BLaER1 (cell line): ENCODE data around the gene TWIST1.

Source experiments
- H3K27ac ChIP-seq: shearing (Covaris generic); formaldehyde crosslinking; 2 replicates; pipeline ENCODE4 v1.8.1; 2022
- H3K27me3 ChIP-seq: shearing (Covaris generic); formaldehyde crosslinking; 2 replicates; pipeline ENCODE4 v1.8.1; 2022
- H3K36me3 ChIP-seq: shearing (Covaris generic); formaldehyde crosslinking; 2 replicates; pipeline ENCODE4 v1.8.1; 2022
- H3K4me1 ChIP-seq: shearing (Covaris generic); formaldehyde crosslinking; 2 replicates; pipeline ENCODE4 v1.8.1; 2022
- H3K4me2 ChIP-seq: shearing (Covaris generic); formaldehyde crosslinking; 2 replicates; pipeline ENCODE4 v1.8.1; 2022
- H3K4me3 ChIP-seq: shearing (Covaris generic); formaldehyde crosslinking; 2 replicates; pipeline ENCODE4 v1.8.1; 2022
- H3K9ac ChIP-seq: shearing (Covaris generic); formaldehyde crosslinking; 2 replicates; pipeline ENCODE4 v1.8.1; 2022
- H3K9me3 ChIP-seq: shearing (Covaris generic); formaldehyde crosslinking; 2 replicates; pipeline ENCODE4 v1.8.1; 2022
- H4K20me1 ChIP-seq: shearing (Covaris generic); formaldehyde crosslinking; 2 replicates; pipeline ENCODE4 v1.8.1; 2022
- Cebpa-rat ChIP-seq: shearing (Covaris generic); IDR thresholded peaks from 2 replicates; pipeline ENCODE4 v1.8.1; 2022

Gene TWIST1

GRCh38 chr7:19117091-19117869 lies at the start of gene TWIST1:
TWIST1 (minus strand) TSS chr7:19117636; CDS start chr7:19117321, 315 bp downstream.
- H3K27ac ChIP-seq: no peak within 1 kb of the TSS

DNA sequence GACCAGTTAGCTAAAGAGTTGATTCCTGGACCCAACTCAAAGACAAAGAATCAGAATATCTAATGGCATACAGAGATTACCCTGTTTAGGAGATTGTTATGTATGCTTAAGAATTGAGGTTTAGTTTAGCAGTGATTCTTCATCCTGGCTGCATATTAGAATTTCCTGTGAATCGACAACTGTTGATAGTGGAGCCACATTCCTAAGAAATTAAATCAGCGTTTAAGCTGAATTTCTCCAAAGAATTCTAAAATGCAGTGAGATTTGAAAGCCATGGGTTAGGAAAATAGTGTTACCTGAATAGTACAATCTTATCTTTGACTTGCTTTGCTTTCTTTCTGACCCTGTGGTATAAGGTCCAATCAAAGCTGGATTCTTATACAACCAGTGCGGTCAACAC lies 44.2 kb upstream of the TWIST1 start:
- Histone ChIP-seq H3K27me3 (no peaks in the 10 kb centered on the region), H3K27ac (no peak overlapping the region), H3K4me2 (no peak overlapping the region), H3K9me3 (no peaks in the 10 kb centered on the region), H3K4me3 (no peak overlapping the region), H4K20me1 (no peaks in the 10 kb centered on the region), H3K36me3 (no peaks in the 10 kb centered on the region), H3K9ac (no peak overlapping the region), H3K4me1 (no peaks in the 10 kb centered on the region)
- no peak for TF ChIP-seq Cebpa-rat

More at GRCh38 chr7:19117091-19117869, at the start of gene TWIST1:
- H3K9me3 ChIP-seq: peaks cover 13% of the 10 kb centered on the region
- H4K20me1 ChIP-seq: peaks cover 91% of the 10 kb centered on the region
- no peak within 1 kb of the TSS for H3K9ac ChIP-seq
- H3K27me3 ChIP-seq: peaks cover 97% of the 10 kb centered on the region
- no peak for TF ChIP-seq Cebpa-rat
- peak within 1 kb of the TSS; percentile 46 for H3K4me2 ChIP-seq
- peak within 1 kb of the TSS; percentile 41 for H3K4me3 ChIP-seq
- no peaks in the 10 kb centered on the region for H3K36me3 ChIP-seq
- peaks cover 11% of the 10 kb centered on the region; the same call in 1 of the 2 replicates for H3K4me1 ChIP-seq

GRCh38 chr7:19146699-19147098 lies 29.3 kb upstream of the TWIST1 start:
- Histone ChIP-seq H4K20me1 (no peaks in the 10 kb centered on the region), H3K4me1 (no peaks in the 10 kb centered on the region), H3K27me3 (no peaks in the 10 kb centered on the region), H3K27ac (no peak overlapping the region), H3K9ac (no peak overlapping the region), H3K36me3 (no peaks in the 10 kb centered on the region), H3K9me3 (0 out of 2 replicates have a peak, but pooled peaks cover 3% of the 10 kb centered on the region), H3K4me3 (no peak overlapping the region), H3K4me2 (no peak overlapping the region)
- no peak for TF ChIP-seq Cebpa-rat

DNA sequence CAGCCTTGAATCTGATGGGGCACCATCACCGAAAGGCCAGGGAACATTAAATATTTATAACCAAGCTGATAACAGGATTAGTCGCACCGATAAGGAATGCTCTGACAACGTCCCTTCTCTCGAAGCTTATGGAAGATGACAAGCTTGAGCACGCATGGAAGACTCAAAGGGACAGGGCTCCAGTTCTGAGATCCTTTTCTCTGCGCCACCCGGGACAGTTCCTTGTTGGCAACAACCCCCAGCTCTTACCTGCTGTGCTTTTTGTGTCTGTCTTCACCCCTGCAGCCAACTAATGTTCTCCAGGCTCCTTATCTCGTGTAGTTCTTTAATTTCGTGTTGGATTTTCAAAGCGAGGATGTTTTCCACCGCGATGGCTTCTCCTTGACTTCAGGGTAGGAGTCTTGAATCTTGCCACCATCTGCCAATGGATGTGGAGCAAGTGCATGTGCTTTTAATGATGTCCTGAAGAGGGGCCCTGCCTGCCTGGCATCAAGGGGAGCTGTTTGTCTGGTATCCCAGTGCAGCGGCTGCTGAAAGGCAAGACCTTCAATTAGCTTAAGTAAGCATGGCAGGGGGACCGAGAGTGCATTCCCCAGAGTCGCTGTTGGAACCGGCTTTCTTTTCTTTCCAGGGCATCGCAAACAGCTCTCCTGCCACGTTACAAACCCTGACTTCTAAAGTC lies 28.1 kb upstream of the TWIST1 start:
- H3K4me3 ChIP-seq: no peak overlapping the region
- H3K4me2 ChIP-seq: no peak overlapping the region
- H3K27me3 ChIP-seq: no peaks in the 10 kb centered on the region
- no peak for TF ChIP-seq Cebpa-rat
- no peak overlapping the region for H3K27ac ChIP-seq
- no peak overlapping the region for H3K9ac ChIP-seq
- no peaks in the 10 kb centered on the region for H4K20me1 ChIP-seq
- H3K36me3 ChIP-seq: no peaks in the 10 kb centered on the region
- no peaks in the 10 kb centered on the region for H3K4me1 ChIP-seq
- H3K9me3 ChIP-seq: 0 out of 2 replicates have a peak, but pooled peaks cover 3% of the 10 kb centered on the region

- H3K9me3 ChIP-seq: 0 out of 2 replicates have a peak, but pooled peaks cover 3% of the 10 kb centered on the region
- no peak within 1 kb of the TSS for H3K4me2 ChIP-seq
- H3K4me1 ChIP-seq: no peaks in the 10 kb centered on the region
Measured at GRCh38 chr7:19144661-19145433, 27.4 kb upstream of the TWIST1 start, which contains the start of gene FERD3L. FERD3L (minus strand) TSS chr7:19145421; CDS start chr7:19145362, 59 bp downstream.

GRCh38 chr7:19143881-19144574 lies 26.6 kb upstream of the TWIST1 start:
- H3K27me3 ChIP-seq: no peaks in the 10 kb centered on the region
- H3K4me2 ChIP-seq: no peak overlapping the region
- no peak overlapping the region for H3K27ac ChIP-seq
- H3K9ac ChIP-seq: no peak overlapping the region
- no peaks in the 10 kb centered on the region for H3K4me1 ChIP-seq
- no peaks in the 10 kb centered on the region for H3K36me3 ChIP-seq
- no peaks in the 10 kb centered on the region for H4K20me1 ChIP-seq
- 0 out of 2 replicates have a peak, but pooled peaks cover 3% of the 10 kb centered on the region for H3K9me3 ChIP-seq
- no peak for TF ChIP-seq Cebpa-rat
- no peak overlapping the region for H3K4me3 ChIP-seq

More at GRCh38 chr7:19144661-19145433, 27.4 kb upstream of the TWIST1 start, which contains the start of gene FERD3L:
- TF ChIP-seq Cebpa-rat: no peak
- Histone ChIP-seq H3K27me3 (no peaks in the 10 kb centered on the region), H3K4me3 (no peak within 1 kb of the TSS), H3K36me3 (no peaks in the 10 kb centered on the region), H4K20me1 (no peaks in the 10 kb centered on the region), H3K27ac (no peak within 1 kb of the TSS), H3K9ac (no peak within 1 kb of the TSS)

DNA sequence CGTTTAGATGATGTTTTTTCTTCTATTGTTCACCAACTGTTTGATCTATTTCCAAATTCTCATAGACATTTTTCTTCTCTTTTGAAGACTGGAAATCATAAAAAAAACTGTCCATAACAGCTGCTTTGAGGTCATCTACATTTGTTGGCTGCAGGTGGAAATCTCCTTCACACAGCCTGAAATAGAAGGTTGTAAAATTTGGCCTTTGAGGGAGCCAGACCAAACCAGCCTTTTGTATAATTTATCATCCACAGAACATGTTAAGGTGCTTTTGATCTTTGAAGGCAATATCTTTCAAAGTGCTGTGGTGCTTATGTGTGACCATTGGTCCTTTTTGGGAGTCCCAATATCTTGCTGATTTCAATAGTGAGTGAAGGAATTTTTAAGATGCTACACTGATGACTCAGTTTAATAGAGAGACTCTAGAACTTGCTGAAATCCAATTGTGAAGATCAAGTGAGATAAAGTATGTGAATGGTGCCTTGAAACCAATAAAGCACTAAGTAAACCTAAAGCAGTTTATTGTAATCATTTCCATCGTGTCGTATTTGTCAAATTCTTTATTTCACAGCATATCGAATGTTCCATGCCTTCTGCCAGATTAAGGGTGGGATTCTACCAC lies 22.4 kb upstream of the TWIST1 start:
- Histone ChIP-seq H3K4me1 (no peaks in the 10 kb centered on the region), H3K4me2 (no peak overlapping the region), H3K9ac (no peak overlapping the region), H3K27me3 (no peaks in the 10 kb centered on the region), H3K4me3 (no peak overlapping the region), H3K36me3 (no peaks in the 10 kb centered on the region), H4K20me1 (no peaks in the 10 kb centered on the region), H3K9me3 (0 out of 2 replicates have a peak, but pooled peaks cover under 1% of the 10 kb centered on the region), H3K27ac (no peak overlapping the region)
- no peak for TF ChIP-seq Cebpa-rat

DNA sequence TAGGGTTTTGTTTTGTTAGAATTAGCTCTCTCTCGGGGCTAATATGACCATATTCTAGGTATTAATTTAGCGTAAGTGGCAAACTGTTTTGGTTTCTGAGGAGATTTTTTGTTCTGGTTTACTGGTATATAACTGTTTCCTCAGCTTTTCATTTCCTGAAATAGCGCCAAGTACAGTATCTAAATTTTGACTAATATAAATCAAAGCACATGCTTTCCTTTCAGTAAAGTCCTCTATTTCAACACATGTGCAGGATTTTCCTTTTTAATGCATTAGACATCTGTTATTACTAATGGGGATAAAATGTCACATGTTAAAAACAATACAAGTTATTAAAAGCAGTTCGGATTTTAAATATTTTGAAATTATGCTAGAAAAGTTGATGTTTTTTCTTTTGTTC lies 16.4 kb upstream of the TWIST1 start:
- Histone ChIP-seq H3K4me2 (no peak overlapping the region), H3K27me3 (no peaks in the 10 kb centered on the region), H3K4me1 (no peaks in the 10 kb centered on the region), H3K27ac (no peak overlapping the region), H3K4me3 (no peak overlapping the region), H3K9ac (no peak overlapping the region), H3K9me3 (no peaks in the 10 kb centered on the region), H3K36me3 (no peaks in the 10 kb centered on the region), H4K20me1 (no peaks in the 10 kb centered on the region)
- no peak for TF ChIP-seq Cebpa-rat

GRCh38 chr7:19133390-19133789 lies 16.0 kb upstream of the TWIST1 start:
- Histone ChIP-seq H3K4me2 (no peak overlapping the region), H3K36me3 (no peaks in the 10 kb centered on the region), H3K27ac (no peak overlapping the region), H3K9ac (no peak overlapping the region), H3K4me3 (no peak overlapping the region), H3K4me1 (no peaks in the 10 kb centered on the region), H4K20me1 (no peaks in the 10 kb centered on the region), H3K27me3 (no peaks in the 10 kb centered on the region), H3K9me3 (no peaks in the 10 kb centered on the region)
- TF ChIP-seq Cebpa-rat: no peak
